Vagina (tissue), 2 donors: Measurements from ENCODE around the gene PANK3.

Experiments
- CTCF ChIP-seq, 3 experiments: fragments of 450-650 bp in 2 of 3; fragments of 200-600 bp in 1 of 3; sonication (generic) in 1 of 3; IDR thresholded peaks; one replicate each; pipeline ENCODE4 v1.5.1; 2017 to 2019; ENCODE audit warnings: antibody characterized with exemption in 3 of 3, mild to moderate bottlenecking in 2 of 3, moderate library complexity in 2 of 3
- POLR2A ChIP-seq, 2 donors: fragments of 450-650 bp; IDR thresholded peaks; one replicate each; pipeline ENCODE4 v1.6.1; 2017; ENCODE audit warnings: antibody characterized with exemption in 2 of 2, mild to moderate bottlenecking in 2 of 2, moderate library complexity in 2 of 2

DNA sequence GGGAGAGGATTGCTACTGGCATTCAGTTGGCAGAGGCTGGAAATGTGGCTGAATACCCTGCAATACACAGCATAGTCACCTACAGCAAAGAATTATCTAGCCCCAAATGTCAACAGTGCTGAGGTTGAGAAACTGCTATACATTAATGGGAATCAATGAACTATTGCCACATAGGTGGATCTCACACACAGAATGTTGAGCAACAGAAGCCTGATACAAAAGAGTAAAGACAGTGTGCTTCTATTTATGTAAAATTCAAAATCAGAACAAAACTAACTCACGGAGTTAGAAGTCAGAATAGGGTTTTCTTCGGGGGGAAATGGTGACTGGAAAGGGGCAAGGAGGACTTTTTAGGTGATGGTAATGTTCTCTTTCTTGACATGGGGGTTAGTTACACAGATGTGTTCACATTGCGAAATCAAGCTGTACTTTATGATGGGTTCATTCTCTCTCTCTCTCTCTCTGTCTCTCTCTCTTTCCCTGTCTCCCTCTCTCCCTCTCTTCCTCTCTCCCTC is 45.7 kb upstream of the PANK3 start:
- no peak for TF ChIP-seq CTCF (IDR thresholded peaks at IDR 0.05)
- TF ChIP-seq POLR2A (IDR thresholded peaks at IDR 0.05): no peak
